Mesenteric fat pad (tissue), 1 donor: ENCODE results near the gene GRB2. TPM values are rescaled to one million over a fixed set of nuclear protein-coding genes. Genes with fewer than 3 reads are reported as not detected.
"Not testable (repeated sequence)": the region's sequence is repeated elsewhere in the genome, so short reads cannot be mapped to it uniquely, and the experiment has no call there.

ENCODE experiments used
- DNase-seq: peaks from one replicate; pipeline ENCODE4 v3.0.0-alpha.2; 2020; ENCODE audit warnings: low spot score
- microRNA-seq: library from miRNA; unstranded; fragments of <30 nt; microRNA quantifications from one replicate; pipeline ENCODE4 v1.2.0, GENCODE V29; 2020; ENCODE audit warnings: borderline number of aligned reads
- total RNA-seq: library from RNA; stranded (reverse); fragmentation: NEBNext Ultra II Directional; extraction: Animal tissue kit (Norgen Biotek cat#: 25700); gene quantifications from one replicate; pipeline ENCODE4 v1.2.1, GENCODE V29; 2021
- donor health status: DM: yes; HTN: yes; CAD: no.

Gene GRB2
- total RNA-seq, 1 donor from 2014 or later, result 154 TPM

DNA sequence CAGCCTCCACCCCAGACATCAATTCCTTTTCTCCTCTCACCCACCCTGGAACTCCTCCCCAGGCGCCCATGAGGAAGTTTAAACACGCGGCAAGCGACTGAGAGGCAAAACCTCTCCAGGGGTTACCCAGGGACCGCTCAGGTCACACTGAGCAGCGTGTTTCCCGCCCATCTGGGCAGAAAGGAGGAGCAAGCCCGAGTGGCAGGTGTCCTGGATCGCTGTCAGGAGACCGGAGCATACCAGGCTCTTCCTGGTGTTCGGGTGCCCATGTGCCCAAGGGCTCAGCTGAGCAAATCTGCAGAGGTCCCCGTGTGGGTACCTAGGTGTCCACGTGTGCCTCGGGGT, 116.7 kb downstream of the GRB2 start:
- no peak for DNase-seq

DNA sequence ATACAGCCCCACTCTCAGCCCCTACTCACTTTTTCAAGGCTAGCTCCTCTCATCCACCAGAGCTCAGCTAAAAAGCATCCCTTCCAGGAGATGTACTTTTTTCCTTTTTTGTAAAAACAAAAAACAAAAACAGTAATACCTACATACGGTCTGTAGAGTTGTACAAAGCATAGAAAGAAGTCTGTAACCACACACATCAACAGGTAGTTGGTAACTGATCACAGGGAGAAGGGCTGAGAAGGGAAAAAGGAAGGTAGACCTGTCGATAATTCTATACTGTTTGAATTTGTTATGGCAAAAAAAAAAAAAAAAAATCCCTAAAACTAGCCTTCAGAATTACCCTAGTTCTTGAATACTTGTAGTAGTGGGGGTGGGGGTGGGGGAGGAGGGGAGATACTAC, 117.1 kb downstream of the GRB2 start:
- DNase-seq, result no peak

DNA sequence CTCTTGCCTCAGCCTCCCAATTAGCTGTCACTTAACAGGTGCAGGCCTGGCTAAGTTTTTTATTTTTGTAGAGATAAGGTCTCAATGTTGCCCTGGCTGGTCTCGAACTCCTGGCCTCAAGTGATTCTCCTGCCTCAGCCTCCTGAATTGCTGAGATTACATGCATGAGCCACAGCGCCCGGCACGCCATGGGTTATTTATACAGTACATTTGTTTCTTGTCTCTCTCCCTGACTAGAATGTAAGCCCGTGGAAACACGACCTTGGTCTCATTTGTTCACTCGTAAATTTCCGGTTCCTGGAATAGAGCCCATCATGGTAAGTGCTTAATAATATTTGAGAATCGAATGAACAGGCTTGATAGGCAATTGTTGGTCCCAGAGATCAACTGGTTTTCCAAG, 118.3 kb downstream of the GRB2 start:
- no peak for DNase-seq

DNA sequence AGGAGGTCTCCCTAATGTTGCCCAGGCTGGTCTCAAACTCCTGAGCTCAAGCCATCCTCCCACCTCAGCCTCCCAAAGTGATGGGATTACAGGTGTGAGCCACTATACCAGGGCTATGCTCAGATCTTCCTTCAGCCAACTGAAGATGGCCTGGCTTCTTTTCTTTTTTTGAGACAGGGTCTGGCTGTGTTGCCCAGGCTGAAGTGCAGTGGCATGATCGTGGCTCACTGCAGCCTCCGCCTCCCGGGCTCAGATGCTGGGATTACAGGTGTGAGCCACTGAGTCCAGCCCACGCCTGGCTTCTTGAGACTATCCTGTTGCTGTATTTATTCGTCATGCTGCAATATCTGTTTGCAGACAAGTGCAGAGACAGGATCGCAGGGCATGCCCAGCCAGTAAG, 120.4 kb downstream of the GRB2 start:
- no peak for DNase-seq

DNA sequence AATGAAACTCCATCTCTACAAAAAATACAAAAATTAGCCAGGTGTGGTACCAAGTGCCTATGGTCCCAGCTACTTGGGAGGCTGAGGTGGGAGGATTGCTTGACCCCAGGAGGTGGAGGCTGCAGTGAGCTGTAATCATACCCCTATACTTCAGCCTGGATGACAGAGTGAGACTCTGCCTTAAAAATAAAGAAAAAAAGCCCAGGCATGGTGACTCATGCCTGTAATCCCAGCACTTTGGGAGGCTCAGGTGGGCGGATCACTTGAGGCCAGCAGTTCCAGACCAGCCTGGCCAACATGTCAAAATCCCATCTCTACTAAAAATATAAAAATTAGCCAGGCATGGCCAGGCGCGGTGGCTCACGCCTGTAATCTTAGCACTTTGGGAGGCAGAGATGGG, 125.3 kb downstream of the GRB2 start:
- DNase-seq, result not testable (repeated sequence)

DNA sequence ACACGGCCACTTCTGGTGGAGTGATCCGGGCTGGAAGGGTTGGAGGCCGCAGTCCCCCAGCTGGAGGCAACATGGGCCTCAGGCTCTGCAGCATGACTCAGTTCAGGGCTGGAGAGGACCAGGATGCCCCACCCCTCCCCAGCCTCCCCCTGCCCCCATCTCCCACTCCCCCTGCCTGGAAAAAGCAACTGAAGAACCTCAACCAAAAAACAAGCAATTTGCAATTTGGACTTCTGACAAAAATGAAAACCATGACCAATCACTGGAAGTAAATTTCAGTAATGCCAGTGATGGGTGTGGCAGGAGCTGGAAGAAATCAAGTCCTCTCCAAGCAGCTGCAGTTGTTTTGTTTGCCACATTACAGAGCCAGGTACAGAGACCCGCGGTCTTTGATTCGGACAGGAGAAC, 127.8 kb downstream of the GRB2 start:
- no peak for DNase-seq

DNA sequence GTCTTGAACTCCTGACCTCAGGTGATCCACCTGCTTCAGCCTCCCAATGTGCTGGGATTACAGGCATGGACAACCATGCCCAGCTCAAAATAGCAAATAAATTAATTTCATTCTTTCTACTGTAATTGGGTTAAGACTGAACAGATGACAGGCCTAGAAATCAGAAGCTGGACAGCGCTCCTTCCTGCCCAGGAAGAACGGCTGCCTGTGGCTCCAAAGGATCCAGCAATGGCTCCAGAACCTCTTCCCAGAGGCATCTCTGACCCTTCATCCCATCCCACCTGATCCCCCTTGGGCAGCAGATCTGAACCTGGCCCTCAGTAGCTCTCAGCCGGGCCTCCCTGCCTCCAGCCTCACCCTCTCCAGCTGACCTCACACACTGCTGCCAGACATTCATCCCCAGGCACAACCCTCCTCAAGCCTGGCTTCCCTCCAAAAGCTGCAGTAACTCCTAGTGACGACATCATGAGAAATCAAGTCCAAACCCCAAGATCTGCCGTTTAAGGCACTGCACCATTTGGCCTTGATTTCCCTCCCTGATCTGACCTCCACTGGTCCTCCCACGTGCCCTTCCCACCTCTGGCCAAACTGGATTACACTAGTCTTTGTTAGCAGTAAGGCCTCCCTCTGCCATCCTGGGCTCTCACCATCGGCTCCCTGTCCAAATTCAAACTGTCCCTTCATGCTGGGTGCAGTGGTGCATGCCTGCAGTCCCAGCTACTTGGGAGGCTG, 131.3 kb downstream of the GRB2 start:
- no peak for DNase-seq

DNA sequence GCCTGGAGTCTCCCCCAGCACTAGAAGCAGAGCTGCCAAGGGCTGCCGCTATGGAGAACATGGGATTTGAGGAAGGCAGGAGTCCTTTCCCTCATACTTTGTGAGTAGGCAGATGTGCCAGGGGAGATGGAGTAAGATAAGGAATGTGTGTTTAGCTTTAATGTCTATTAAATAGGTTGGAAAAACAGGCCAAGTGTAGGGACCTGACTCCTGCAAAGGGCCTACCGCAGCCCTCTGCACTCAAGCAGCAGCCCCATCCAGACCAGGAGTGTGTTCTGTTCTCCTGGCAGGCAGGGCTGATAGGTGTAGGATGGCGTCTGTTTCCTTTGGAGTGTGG, 132.7 kb downstream of the GRB2 start:
- no peak for DNase-seq

DNA sequence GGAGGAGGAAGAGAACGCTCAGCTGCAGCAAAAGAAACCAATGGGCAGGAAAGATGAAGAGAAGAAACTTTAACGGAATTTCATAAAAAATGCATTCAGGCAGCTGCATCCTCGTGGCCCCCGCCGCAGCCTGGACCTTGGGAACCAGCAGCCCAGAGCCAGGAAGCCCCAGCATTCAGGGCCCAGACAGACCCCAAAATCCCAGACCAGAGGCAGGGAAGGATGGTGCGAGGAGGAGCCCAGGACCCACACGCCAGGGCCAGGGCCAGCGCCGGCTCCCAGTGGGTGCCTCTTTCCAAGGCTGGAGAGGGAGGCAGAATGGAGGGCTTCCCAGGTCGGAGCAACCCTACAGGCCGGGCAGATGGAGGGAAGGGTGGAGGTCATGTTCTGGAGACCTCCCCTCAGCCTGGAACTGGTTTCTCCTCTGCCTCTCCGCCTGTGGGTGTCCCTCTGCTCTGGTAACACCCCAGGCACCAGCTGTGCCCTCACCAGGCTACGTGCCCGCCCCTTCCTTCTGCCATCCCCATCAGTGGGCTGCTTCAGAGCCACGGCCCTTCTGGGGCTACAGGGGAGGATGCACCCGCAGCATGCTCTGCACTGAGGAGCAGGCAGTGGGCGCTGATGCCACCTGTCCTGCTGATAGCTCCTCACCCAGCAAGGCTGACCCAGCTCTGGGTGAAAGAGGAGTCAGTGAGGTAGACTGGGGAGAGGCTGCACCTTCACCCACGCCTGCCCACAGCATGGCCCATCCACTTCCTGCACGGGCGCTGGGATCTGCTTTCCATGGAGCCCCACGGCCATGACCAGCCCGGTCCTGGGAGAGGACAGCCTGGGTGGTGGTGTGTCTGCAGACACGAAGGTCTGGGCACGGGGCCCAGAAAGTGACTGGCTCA, 133.3 kb downstream of the GRB2 start:
- no peak for DNase-seq

DNA sequence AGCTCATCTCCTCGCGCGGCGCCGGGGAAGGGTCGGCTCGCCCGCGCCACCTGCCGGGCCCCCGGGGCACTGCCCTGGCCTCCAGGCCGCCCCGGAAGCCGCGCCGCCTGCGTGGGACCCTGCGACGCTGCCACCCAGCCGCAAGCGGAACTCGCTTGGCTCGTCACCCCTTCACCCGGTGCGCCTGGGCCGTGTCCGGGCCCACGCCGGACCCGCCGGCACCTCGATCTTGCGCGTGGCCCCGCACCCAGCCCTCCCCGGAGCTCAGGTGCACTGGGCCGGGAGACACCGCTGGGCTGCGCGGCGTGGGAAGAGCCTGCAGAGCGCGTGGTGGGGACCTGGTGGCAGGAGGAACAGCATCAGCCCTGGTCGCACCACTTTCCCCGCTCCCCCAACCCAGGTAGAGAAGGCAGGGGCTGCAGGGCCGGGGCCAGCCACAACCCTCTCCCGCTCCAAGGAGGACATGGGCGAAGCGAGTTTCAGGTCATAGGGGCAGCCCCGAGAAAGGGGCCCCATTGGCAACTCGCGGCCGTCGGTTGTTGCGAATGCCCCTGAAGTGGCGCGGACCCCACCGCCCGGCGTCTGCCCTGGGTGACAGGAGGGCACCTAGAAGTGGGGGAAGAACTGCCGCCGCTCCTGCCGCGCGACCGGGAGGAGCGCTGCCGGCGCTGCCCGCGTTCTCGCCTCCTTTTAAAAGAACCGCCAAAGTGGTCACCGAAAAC, 134.1 kb downstream of the GRB2 start:
- DNase-seq, result peak; percentile 95

DNA sequence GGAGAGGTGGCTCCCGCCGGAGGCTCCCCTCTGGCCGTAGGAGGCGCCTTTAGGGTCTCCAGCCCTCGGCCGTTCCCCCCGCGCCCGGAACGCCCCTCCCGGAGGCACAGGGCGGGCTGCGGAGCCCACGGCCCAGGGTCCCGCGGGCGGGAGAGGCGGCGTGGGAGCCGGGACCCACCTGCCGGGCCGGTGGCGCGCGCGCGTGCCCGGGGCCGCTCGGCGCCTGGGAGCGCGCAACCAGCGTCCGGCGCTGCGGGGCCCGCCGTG, 134.6 kb downstream of the GRB2 start, which contains the start of gene MIF4GD:
MIF4GD (minus strand) TSS at position 266 of the 267 bp plus-strand sequence. CDS start 1,036 bp downstream, outside the sequence.
- DNase-seq, result no peak

DNA sequence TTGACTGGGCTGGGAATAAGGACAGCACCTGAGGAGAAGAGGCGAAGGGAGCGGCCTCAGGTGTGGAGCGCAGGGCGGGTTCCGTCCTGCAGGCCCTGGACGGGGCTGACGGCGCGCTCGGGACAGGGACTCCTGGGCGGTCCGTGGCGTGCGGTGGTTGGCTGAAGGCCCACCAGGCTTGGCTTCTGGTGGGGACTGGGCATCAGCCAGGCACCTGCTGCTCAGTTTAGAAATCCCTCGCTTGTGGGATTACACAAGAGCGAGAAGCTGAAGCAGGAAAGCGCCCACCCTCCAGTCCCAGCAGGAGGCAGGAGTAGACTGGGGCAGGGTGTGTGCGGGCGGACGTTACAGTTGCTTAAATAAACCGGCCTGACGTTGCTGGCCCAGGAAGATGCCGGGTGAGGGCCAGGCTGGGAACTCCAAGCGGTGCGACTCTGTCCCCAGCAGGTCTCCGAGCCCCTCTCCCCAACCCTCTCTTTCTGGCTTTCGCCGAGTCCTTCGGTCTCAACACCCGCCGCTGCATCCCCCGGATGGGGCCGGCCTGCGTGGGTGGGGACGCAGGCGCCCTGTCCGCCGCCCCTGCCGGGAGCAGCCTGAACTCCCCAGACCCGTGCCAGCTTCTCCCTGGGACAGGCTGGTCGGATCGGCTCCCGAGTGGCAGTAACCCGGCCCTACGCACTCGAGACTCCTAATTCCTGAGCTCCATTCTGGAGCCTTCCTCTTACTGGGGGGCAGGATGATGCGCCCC, 135.1 kb downstream of the GRB2 start:
- no peak for DNase-seq

DNA sequence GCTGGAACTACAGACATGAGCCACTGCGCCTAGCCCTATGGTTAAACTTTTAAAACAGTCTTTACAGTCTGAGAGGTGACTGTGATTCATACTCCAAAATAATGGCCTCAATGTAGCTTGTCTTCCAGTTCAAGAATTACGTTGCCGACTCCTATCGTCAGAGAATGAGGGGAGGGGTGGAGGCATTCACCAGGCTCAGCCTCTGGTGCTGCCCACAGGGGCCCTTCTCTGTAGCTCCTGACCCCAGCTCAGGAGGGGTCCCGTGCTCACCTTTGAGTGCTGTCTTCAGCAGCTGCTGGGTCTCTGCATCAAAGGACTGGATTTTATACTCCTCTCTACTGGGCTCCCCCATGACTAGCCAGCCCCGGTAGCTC, 135.6 kb downstream of the GRB2 start:
- no peak for DNase-seq

Small RNA genes within 50 kb of the gene (microRNA-seq; reads per million reads assigned to microRNA genes)
- gene MIR3678, result not detected

Other genes starting within 250 kb of the GRB2 start
- 265 TPM for gene SUMO2, start 222.7 kb downstream of the GRB2 start, total RNA-seq
- gene NUP85, start 200.0 kb downstream of the GRB2 start, total RNA-seq, result 60.2 TPM
- gene GGA3, start 144.1 kb downstream of the GRB2 start, total RNA-seq, result 42.8 TPM
- gene MRPS7, start 143.8 kb downstream of the GRB2 start, total RNA-seq, result 45.7 TPM
- 15.5 TPM for gene MIF4GD, start 134.4 kb downstream of the GRB2 start, total RNA-seq
- 16.4 TPM for gene SLC25A19, start 116.2 kb downstream of the GRB2 start, total RNA-seq
- 61.0 TPM for gene TMEM94, start 51.0 kb upstream of the GRB2 start, total RNA-seq
- 72.8 TPM for gene CASKIN2, start 109.9 kb upstream of the GRB2 start, total RNA-seq
- gene TSEN54, start 110.8 kb upstream of the GRB2 start, total RNA-seq, result 13.7 TPM
- 8.2 TPM for gene LLGL2, start 120.0 kb upstream of the GRB2 start, total RNA-seq
- gene MYO15B, start 182.1 kb upstream of the GRB2 start, total RNA-seq, result 110 TPM
- 0.42 TPM for gene SMIM5, start 227.8 kb upstream of the GRB2 start, total RNA-seq